HepG2 (cell line): ENCODE data around the gene FCGR3A. TPM values are rescaled to one million over a fixed set of nuclear protein-coding genes. Genes with fewer than 3 reads are reported as not detected.

Experiments
- FOXA1 ChIP-seq, 2 experiments: fragments of 450-650 bp in 1 of 2; sonication (generic) in 1 of 2; formaldehyde crosslinking in 1 of 2; IDR thresholded peaks; 2 replicates each; pipeline versions ENCODE4 v1.4.0 to v1.6.1; 2016 to 2020; ENCODE audit warnings: missing genetic modification reagents in 1 of 2
- FOXP4 ChIP-seq: sonication (generic); formaldehyde crosslinking; IDR thresholded peaks from 2 replicates; pipeline ENCODE4 v1.4.0; 2020; ENCODE audit warnings: missing genetic modification reagents
- HOXA3 ChIP-seq: sonication (generic); formaldehyde crosslinking; IDR thresholded peaks from 2 replicates; pipeline ENCODE4 v1.5.0; 2020; ENCODE audit warnings: missing genetic modification reagents
- NFE2L2 ChIP-seq: fragments of 150-350 bp; IDR thresholded peaks from 2 replicates; pipeline ENCODE4 v1.6.1; 2014; ENCODE audit warnings: low read length
- NR0B2 ChIP-seq: sonication (generic); formaldehyde crosslinking; IDR thresholded peaks from 2 replicates; pipeline ENCODE4 v1.4.0; 2020; ENCODE audit warnings: mild to moderate bottlenecking, missing genetic modification reagents
- polyA plus RNA-seq, 8 experiments: library from polyadenylated mRNA; depleted of rRNA in 3 of 8; stranded (reverse) in 7 of 8; unstranded in 1 of 8; fragments of >200 nt; fragmentation: Illumina TruSeq in 4 of 8; extraction: Trizol in 4 of 8; gene quantifications; 2 replicates each; pipeline versions ENCODE4 v1.2.1 to v1.2.3, GENCODE V29; 2011 to 2016; ENCODE audit warnings: low read depth in 4 of 8, missing spikeins in 1 of 8, mixed read lengths in 1 of 8; ENCODE audit not compliant: insufficient read depth in 1 of 8
- total RNA-seq, 5 experiments: library from RNA; depleted of rRNA; stranded (reverse); fragments of >200 nt; fragmentation: Illumina TruSeq; extraction: Trizol; gene quantifications; 2 replicates each; pipeline ENCODE4 v1.2.3, GENCODE V29; 2016; ENCODE audit warnings: low read depth in 1 of 5
- TF ChIP-seq, protein P1 (sequence below): IDR thresholded peaks from 2 replicates; pipeline ENCODE4 v1.4.0; 2020; ENCODE audit warnings: mild to moderate bottlenecking, missing genetic modification reagents
- TF ChIP-seq, protein P2 (sequence below): sonication (generic); formaldehyde crosslinking; IDR thresholded peaks from one replicate; pipeline ENCODE4 v1.5.1; 2020; ENCODE audit warnings: mild to moderate bottlenecking, missing genetic modification reagents; ENCODE audit errors: not compliant biosample characterization

Gene FCGR3A
- total and polyA plus RNA-seq, 2 of the 13 experiments (the other 11 are each of a cell fraction or from before 2014, with no cell fraction given), result not detected

- peak; percentile 69 for TF ChIP-seq FOXP4 (CRISPR knock-in tag)
- TF ChIP-seq, protein P1, sequence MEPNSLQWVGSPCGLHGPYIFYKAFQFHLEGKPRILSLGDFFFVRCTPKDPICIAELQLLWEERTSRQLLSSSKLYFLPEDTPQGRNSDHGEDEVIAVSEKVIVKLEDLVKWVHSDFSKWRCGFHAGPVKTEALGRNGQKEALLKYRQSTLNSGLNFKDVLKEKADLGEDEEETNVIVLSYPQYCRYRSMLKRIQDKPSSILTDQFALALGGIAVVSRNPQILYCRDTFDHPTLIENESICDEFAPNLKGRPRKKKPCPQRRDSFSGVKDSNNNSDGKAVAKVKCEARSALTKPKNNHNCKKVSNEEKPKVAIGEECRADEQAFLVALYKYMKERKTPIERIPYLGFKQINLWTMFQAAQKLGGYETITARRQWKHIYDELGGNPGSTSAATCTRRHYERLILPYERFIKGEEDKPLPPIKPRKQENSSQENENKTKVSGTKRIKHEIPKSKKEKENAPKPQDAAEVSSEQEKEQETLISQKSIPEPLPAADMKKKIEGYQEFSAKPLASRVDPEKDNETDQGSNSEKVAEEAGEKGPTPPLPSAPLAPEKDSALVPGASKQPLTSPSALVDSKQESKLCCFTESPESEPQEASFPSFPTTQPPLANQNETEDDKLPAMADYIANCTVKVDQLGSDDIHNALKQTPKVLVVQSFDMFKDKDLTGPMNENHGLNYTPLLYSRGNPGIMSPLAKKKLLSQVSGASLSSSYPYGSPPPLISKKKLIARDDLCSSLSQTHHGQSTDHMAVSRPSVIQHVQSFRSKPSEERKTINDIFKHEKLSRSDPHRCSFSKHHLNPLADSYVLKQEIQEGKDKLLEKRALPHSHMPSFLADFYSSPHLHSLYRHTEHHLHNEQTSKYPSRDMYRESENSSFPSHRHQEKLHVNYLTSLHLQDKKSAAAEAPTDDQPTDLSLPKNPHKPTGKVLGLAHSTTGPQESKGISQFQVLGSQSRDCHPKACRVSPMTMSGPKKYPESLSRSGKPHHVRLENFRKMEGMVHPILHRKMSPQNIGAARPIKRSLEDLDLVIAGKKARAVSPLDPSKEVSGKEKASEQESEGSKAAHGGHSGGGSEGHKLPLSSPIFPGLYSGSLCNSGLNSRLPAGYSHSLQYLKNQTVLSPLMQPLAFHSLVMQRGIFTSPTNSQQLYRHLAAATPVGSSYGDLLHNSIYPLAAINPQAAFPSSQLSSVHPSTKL (CRISPR knock-in tag), result peak; percentile 43
- TF ChIP-seq NR0B2, result no peak
- TF ChIP-seq NFE2L2, result no peak
- TF ChIP-seq, protein P2, sequence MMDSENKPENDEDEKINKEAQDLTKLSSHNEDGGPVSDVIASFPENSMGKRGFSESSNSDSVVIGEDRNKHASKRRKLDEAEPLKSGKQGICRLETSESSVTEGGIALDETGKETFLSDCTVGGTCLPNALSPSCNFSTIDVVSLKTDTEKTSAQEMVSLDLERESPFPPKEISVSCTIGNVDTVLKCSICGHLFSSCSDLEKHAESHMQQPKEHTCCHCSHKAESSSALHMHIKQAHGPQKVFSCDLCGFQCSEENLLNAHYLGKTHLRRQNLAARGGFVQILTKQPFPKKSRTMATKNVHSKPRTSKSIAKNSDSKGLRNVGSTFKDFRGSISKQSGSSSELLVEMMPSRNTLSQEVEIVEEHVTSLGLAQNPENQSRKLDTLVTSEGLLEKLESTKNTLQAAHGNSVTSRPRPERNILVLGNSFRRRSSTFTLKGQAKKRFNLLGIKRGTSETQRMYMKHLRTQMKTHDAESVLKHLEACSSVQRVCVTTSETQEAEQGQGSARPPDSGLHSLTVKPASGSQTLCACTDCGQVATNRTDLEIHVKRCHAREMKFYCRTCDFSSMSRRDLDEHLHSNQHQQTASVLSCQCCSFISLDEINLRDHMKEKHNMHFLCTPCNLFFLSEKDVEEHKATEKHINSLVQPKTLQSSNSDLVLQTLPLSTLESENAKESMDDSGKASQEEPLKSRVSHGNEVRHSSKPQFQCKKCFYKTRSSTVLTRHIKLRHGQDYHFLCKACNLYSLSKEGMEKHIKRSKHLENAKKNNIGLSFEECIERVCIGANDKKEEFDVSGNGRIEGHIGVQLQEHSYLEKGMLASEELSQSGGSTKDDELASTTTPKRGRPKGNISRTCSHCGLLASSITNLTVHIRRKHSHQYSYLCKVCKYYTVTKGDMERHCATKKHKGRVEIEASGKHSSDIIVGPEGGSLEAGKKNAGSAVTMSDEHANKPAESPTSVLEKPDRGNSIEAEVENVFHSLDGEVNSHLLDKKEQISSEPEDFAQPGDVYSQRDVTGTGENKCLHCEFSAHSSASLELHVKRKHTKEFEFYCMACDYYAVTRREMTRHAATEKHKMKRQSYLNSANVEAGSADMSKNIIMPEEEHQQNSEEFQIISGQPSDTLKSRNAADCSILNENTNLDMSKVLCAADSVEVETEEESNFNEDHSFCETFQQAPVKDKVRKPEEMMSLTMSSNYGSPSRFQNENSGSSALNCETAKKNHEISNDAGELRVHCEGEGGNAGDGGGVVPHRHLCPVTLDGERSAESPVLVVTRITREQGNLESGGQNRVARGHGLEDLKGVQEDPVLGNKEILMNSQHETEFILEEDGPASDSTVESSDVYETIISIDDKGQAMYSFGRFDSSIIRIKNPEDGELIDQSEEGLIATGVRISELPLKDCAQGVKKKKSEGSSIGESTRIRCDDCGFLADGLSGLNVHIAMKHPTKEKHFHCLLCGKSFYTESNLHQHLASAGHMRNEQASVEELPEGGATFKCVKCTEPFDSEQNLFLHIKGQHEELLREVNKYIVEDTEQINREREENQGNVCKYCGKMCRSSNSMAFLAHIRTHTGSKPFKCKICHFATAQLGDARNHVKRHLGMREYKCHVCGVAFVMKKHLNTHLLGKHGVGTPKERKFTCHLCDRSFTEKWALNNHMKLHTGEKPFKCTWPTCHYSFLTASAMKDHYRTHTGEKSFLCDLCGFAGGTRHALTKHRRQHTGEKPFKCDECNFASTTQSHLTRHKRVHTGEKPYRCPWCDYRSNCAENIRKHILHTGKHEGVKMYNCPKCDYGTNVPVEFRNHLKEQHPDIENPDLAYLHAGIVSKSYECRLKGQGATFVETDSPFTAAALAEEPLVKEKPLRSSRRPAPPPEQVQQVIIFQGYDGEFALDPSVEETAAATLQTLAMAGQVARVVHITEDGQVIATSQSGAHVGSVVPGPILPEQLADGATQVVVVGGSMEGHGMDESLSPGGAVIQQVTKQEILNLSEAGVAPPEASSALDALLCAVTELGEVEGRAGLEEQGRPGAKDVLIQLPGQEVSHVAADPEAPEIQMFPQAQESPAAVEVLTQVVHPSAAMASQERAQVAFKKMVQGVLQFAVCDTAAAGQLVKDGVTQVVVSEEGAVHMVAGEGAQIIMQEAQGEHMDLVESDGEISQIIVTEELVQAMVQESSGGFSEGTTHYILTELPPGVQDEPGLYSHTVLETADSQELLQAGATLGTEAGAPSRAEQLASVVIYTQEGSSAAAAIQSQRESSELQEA (CRISPR knock-in tag), result no peak
- TF ChIP-seq FOXA1 (IDR thresholded peaks at IDR 0.05), result no peak
- TF ChIP-seq FOXA1 (CRISPR knock-in tag; IDR thresholded peaks at IDR 0.05), result peak; percentile 23; the same call in 1 of the 2 replicates
- 0 out of 2 replicates have a peak, but pooled peaks have one; percentile 11 for TF ChIP-seq HOXA3 (CRISPR knock-in tag)
These were observed 43.0 kb downstream of the FCGR3A start (continued) for GRCh38 chr1:161506336-161507223.
